Measurements from ENCODE around the gene BMF.
A peak's percentile ranks its signal among the peaks of the same experiment; 100 is the strongest.
"Not testable (repeated sequence)": the region's sequence is repeated elsewhere in the genome, so short reads cannot be mapped to it uniquely, and the experiment has no call there.

BMF gene, protein sequence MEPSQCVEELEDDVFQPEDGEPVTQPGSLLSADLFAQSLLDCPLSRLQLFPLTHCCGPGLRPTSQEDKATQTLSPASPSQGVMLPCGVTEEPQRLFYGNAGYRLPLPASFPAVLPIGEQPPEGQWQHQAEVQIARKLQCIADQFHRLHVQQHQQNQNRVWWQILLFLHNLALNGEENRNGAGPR

DNA sequence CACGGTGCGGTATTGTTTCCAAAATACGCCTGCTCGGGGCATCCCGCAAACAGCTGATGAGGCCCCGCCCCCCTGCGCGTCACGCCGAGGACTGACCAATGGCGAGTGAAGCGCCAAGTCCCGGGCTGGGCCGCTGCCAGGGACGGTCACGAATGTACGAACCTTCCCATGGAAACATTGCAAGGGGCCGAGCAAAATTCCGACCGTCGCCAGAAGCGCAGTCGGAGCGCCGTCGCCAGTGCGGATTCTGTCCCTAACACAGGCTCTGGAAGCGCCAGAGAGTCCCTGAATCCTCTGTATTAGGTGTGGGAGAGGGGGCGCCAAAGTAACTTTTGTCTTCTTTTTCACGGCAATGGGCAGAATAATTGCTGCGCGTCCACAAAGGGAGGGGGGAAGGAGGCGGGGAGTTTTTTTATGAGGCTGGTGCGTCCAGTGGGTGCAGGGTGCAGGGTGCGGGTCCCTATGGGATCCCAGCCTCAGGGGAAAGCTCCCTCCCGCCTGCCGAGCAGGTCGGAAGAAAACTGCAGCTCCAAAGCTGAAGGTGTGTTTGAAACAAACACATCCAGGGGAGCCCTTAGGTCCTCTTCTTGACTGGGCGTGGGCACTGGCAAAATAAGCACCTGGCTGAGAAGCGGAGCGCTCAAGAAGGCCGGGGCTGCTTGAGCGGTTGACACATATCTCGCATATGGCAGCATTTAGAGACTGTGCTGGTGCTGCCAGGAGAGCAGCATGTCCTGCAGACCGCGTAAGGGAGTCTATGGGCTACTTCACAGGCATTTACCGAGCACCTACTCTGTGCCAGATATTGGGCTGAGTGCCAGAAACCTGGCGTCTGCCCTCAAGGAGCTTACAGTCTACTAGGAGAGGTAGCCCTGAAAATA lies at the start of gene BMF:
Gene BMF, minus strand, starts transcription at position 25 of the 881 bp plus-strand sequence. CDS start 2,793 bp downstream, outside the sequence.
- peak; percentile 95 to 97 for DNase-seq

GRCh38 chr15:40157778-40158447 lies 49.2 kb upstream of the BMF start:
- no peak for DNase-seq

DNA sequence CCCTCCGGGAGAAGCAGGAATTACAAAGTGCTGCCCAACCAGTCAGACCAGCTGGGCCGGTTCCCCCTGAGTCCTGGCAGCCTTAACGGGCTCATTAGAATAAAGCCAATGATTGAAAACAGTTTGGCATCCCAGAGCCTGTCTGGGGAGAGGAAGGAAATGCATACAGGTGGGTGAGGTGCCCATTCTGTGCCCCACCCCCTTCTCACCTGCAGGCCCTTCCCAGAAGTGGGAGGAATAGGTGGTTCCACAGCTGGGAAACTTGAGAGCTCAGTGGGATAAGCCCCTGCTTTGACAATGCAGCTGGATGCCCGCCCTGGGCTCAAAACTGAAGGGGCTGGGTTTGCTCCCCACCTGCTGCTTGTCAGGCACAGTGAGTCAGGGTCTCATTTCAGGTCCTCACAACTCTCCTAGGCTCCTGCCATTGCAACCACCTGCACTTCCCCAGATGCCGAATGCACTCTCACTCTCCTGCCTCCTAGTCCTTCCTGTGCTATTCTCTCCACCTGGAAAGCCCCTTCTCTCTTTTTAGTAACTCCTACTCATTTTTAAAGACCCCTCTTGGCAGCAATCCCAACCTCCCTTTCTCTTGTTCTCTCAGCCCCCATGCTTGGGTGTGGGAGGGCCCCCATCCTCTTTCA lies 46.7 kb upstream of the BMF start:
- DNase-seq = no peak

DNA sequence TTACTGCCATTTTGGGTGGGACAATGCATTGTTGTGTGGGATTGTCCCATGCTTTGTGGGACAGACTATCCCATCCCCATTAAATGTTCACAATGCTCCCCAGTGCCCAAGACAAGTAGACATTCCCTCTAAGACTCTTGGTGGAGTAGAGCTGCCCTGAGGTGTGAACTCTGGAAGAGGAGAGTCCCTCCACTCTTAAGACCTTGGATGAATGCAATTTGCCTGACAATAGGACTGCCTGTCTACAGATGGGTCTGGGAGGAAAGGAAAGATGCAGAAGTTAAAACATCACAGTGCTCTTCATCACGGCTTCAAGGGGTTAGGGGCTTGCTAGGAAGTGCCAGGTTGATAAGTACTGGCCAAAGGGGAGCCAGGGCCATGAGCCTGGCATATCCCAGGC lies 46.1 kb upstream of the BMF start:
- not testable (repeated sequence) for DNase-seq

DNA sequence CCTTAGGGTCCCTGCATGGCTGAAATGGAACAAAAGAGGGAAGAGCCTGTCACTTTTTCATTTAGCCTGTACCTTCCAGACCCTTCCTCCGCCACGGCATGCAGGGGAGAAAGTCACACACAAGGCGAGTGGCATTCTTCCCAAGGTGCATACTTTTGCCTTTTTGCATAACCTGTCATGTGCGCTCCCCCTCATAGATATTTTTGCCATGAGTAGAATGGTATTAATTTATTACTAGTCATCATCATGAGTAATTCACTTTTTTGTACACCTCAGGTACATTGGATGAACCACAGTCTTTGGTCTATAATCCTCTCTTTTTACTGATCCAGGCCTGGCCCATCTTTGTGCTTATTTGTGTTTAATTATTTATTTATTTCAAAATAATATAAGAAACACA lies 43.3 kb upstream of the BMF start:
- no peak for DNase-seq

DNA sequence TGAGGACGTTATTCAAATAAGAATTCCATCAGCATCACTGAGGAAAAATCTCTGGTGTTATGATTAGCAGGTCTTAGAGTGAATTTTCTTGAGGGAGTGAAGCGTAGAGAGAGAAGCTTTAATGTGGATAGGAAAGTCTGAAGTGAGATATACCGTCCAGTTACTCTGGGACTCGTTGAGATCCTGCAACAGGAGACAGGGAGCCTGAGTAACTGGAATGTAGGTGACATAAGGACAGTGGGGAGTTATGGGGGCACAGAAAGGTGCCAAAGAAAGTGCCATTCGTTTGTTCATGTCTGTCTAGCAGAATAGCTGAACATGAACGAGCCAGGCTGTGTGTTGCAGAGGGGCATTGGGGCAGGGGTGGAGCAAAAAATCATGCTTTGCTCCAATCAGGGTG lies 42.8 kb upstream of the BMF start:
- no peak for DNase-seq

DNA sequence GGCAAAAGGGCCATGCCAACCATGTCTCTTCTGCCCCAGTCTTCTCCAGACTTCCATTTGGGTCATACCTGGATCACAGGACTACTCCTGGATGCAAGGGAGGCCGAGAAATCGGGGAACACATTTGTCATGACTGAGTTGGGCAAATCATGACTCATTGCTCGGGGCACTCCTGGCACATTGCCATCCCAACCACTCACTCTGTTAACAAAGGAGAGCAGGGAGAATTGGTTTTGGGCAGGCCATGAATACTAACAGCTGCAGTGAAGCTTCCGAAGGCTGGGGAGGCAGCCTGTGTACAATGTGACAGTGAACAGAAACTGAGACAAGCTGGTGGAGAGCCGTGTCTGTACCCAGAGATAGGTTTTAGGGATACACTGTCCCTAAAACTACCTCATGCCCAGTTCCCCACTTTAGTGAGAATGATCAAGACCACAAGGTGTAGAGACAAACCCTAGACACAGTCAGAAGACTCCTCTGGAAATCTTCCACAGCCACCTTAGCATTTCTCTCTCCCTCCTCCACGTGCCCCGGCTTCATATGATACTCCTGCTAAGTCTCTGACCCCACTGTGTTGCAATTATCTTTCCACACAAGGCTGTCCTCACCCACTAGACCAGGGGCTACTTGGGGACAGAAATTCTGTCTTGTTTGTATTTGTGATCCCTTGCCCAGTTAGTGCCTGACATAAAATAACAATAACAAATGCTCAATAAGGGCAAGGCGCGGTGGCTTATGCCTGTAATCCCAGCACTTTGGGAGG lies 41.7 kb upstream of the BMF start:
- DNase-seq = peak in 1 of 2 donors; percentile 6

DNA sequence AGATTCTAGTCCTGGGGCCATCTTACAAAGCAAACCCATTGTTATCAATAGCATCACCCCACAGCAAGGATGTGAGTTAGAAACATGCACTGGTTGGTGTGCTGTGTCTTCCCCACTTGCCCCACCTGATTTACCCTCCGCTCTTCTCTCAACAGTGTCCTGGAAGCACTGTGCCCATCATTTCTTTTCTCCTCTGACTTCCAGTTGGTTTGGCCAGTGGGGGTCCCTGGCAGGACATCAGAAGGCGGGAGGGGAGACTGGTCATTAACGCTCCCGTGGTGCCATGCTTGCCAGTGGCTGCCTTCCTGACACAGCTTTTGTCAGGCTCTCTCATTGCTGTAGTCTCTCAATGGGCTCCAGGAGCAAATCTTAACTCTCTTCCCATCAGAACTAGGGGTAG lies 40.7 kb upstream of the BMF start:
- DNase-seq = no peak

GRCh38 chr15:40146037-40146436 lies 37.4 kb upstream of the BMF start:
- no peak for DNase-seq

- DNase-seq = no peak
Observed at GRCh38 chr15:40142428-40142827, 33.7 kb upstream of the BMF start.

- not testable (repeated sequence) for DNase-seq
Observed at GRCh38 chr15:40138201-40138570, 29.5 kb upstream of the BMF start.

DNA sequence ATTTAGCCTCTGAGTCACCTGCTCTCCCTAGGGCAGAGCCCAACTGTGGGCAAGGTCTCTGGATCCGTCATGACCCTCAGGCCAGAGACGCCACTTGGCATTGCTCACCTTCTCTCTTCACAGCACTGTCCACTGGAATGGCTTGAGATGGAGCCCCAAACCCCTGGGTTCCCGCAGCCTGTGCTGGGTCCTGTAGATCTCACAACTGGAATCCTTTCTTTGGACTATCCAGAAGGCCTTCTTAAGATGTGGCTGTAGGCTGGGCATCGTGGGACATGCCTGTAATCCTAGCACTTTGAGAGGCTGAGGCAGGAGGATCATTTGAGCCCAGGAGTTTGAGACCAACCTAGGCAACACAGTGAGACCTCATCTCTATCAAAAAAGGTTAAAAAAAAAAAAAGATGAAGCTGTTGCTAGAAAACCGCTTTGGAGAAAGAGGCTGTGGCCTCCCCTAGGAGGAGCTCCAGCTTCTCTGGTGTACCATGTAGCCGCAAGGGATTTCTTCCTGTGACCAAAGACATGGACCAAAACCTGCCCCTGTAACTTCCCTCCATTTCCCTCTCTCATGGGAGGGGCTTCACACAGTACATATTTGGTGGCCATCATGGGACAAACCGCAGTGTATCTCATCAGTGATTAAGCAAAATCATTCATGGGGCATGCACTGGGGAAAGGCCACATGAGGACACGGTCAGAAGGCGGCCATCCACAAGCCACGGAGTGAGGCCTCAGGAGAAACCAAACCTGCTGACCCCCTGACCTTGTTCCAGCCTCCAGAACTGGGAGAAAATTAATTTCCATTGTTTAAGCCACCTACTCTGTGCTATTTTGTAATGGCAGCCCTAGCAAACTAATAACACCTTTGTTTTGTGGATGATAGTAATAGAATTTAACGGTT lies 28.9 kb upstream of the BMF start:
- DNase-seq = no peak

DNA sequence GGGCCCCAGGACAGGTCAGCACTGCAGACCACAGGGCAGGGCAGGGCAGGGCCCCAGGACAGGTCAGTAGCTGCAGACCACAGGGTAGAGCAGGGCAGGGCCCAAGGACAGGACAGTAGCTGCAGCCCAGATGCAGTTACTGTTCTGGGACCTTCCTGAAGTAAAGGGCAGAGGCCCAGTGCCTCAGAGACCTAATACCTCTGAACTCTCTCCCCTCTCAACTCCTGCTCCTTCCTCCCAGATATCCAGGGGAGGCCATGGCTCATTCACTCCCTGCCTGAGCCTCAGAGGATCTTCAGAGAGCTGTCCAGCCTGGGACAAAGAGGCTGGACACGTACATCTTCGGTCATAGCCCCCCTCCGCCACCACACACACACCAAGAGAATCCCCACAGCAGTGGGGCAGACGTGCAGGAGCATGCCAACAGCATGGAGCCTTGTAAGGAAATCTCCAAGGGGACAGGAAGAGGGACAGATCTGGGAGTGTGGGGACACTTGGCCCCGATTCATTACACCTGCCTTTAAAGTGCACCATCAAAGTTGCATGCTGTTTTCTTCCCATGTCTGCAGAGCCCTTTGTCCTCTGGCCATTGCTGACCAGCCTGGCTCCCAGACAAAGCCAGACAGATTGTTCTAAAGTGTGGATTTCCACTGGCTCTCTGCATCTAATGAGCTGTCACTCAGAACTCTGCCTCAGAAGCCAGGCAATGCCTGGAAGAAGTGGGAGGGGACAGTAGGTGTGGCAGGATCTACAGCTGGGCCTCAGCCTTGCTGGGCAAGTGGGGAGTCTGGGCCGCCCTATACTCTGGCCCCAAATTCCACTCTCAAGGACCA lies 28.0 kb upstream of the BMF start:
- DNase-seq = no peak

GRCh38 chr15:40135846-40136450 lies 27.3 kb upstream of the BMF start:
- DNase-seq = not testable (repeated sequence)

DNA sequence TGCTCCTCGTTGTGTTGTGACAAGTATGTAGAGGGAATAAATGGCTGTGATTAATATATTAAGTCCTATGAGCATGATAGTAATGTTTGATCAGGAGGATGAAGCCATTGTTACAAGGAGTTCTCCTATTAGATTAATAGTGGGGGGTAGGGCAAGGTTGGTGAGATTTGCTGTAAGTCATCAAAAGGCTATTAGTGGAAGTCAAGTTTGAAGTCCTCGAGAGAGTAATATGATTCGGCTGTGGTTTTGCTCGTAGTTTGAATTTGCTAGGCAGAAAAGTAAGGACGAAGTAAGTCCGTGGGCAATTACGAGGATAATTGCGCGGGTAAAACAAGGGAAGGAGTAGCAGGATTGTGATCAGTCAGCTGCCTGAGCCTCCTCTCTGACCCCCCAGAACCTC lies 26.2 kb upstream of the BMF start:
- DNase-seq = no peak

GRCh38 chr15:40133544-40133943 lies 24.9 kb upstream of the BMF start:
- DNase-seq = no peak

GRCh38 chr15:40130799-40131502 lies 22.3 kb upstream of the BMF start:
- no peak for DNase-seq

DNA sequence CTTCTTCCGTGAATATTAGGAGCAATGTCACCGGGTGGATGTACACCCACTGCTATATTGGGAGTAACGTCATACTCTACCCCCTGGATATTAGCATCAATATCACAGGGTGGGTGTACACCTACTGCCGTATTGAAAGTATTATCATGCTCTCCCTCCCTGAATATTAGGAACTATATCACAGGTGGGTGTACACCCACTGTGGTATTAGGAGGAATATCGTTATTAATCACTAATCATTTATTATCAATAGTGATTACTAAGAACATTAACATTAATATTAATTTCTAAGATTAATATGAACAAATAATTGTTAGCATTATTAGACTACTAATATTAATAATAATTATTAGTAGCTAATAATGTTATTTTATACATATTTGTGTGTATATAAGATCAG lies 21.4 kb upstream of the BMF start:
- no peak for DNase-seq

Measured in CD4-positive, alpha-beta T cell treated with Interferon alpha-2 for 1 hour (primary cell).